Mucosa of descending colon (tissue), 3 donors: Measurements from ENCODE around the gene ETNPPL. TPM values are rescaled to one million over a fixed set of nuclear protein-coding genes. Genes with fewer than 3 reads are reported as not detected.

ENCODE experiments used
- ATAC-seq: fragments of 200-7000 bp; cut with Tn5 transposase; one replicate; pipeline ENCODE4 v1.9.1; 2020; ENCODE audit warnings: mild to moderate bottlenecking, moderate library complexity
- DNase-seq, 3 donors: peaks; one replicate each; pipeline ENCODE4 v3.0.0-alpha.2; 2020
- H3K36me3 ChIP-seq: fragments of 200-600 bp; one replicate; pipeline ENCODE4 v1.8.0; 2021; ENCODE audit warnings: low read depth, mild to moderate bottlenecking
- H3K4me1 ChIP-seq: fragments of 200-600 bp; one replicate; pipeline ENCODE4 v1.8.0; 2021; ENCODE audit warnings: low read depth, mild to moderate bottlenecking
- H3K4me3 ChIP-seq: fragments of 200-600 bp; one replicate; pipeline ENCODE4 v1.8.0; 2021; ENCODE audit warnings: mild to moderate bottlenecking
- H3K9me3 ChIP-seq: fragments of 200-600 bp; one replicate; pipeline ENCODE4 v1.8.0; 2021; ENCODE audit warnings: mild to moderate bottlenecking
- intact Hi-C, 2 donors: fragments of 100-400 bp; cut with DNase I in 1 of 2; cut with micrococcal nuclease in 1 of 2; formaldehyde crosslinking; loops; one replicate each; pipeline versions ENCODE4 v1.11.0 to v1.11.1; 2022; cut with DNase I, micrococcal nuclease
- total RNA-seq, 3 donors: library from RNA; stranded (reverse); fragmentation: NEBNext Ultra II Directional in 2 of 3; extraction: Animal tissue kit (Norgen Biotek cat#: 25700) in 2 of 3; gene quantifications; one replicate each; pipeline versions ENCODE4 v1.2.1 to v1.2.4, GENCODE V29; 2021 to 2023
- TF ChIP-seq, protein P1 (sequence below): fragments of 200-600 bp; IDR thresholded peaks from one replicate; pipeline ENCODE4 v1.8.0; 2022; ENCODE audit warnings: antibody characterized with exemption, mild to moderate bottlenecking
- donor health status: DM: no; HTN: no; CAD: no; lungs with moderate emphysema.
- donor health status: DM: no; HTN: no; CAD: no.
- donor health status: DM: no; HTN: yes; CAD: no.

ETNPPL gene
- total RNA-seq, 3 donors from 2014 or later = not detected

DNA sequence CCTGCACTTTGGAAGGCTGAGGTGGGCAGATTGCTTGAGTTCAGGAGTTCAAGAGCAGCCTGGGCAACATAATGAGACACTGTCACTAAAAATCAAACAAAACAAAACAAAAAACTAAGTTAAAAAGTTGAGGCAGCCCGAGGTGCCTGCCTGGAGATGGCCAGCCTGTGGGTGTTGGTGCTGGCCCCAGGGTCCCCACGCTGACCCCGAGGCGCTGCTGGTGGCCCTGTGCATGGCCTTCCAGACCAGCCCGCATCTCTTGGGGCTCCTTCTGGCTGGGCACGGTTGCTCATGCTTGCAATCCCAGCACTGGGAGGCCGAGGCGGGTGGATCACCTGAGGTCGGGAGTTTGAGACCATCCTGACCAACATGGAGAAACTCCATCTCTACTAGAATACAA, 4.4 kb downstream of the ETNPPL start:
- intact Hi-C loops = no loop called here
- TF ChIP-seq, protein P1, sequence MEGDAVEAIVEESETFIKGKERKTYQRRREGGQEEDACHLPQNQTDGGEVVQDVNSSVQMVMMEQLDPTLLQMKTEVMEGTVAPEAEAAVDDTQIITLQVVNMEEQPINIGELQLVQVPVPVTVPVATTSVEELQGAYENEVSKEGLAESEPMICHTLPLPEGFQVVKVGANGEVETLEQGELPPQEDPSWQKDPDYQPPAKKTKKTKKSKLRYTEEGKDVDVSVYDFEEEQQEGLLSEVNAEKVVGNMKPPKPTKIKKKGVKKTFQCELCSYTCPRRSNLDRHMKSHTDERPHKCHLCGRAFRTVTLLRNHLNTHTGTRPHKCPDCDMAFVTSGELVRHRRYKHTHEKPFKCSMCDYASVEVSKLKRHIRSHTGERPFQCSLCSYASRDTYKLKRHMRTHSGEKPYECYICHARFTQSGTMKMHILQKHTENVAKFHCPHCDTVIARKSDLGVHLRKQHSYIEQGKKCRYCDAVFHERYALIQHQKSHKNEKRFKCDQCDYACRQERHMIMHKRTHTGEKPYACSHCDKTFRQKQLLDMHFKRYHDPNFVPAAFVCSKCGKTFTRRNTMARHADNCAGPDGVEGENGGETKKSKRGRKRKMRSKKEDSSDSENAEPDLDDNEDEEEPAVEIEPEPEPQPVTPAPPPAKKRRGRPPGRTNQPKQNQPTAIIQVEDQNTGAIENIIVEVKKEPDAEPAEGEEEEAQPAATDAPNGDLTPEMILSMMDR = no peak
- Histone ChIP-seq H3K4me1 (peaks cover 9% of the 10 kb centered on the region), H3K4me3 (no peak overlapping the region), H3K9me3 (no peaks in the 10 kb centered on the region), H3K36me3 (no peaks in the 10 kb centered on the region)
- DNase-seq (no peak), ATAC-seq (no peak)

DNA sequence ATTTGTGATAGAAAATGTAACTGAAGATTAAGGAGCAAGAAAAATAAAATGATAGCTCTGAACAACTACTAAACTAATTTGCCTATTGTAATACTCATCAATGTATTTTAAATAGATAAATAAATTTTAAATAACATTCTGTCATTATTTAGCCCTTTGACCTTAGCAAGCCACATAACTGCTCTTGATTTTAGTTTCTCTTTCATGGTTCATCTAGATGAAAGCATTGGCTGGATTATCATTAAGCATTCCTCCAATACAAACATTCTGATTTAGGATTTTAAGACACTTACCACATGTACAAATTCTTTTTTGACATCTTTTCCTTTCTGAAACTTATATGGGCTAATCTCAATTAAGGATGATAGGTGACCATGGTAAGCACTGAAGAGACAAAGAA, 8.5 kb downstream of the ETNPPL start:
- no peak for DNase-seq
- intact Hi-C loops = no loop called here

DNA sequence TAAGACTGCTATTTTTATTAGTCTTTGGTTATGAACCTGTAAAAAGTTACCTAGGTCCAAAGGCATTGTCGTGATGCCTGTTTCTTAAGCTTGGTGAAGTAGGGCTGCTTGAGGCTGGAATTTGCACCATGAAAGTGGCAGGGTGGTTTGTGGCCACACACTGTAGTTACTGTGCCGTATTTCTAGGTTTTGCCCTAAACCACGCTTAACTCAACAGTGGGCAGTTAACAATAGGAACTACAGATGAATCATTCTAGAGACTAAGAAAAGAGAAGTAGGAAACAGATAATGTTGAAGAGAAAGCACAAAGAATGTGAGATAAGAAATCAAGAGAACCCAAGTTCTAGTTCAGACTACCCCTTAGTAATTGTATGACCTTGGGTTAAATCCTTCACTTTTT, 11.5 kb downstream of the ETNPPL start:
- intact Hi-C loops = no loop called here
- ATAC-seq = no peak

More for the DNA sequence above, 8.5 kb downstream of the ETNPPL start:
- TF ChIP-seq, protein P1 = no peak
- Histone ChIP-seq H3K9me3 (no peaks in the 10 kb centered on the region), H3K36me3 (no peaks in the 10 kb centered on the region), H3K4me3 (no peak overlapping the region), H3K4me1 (no peaks in the 10 kb centered on the region)
- no peak for ATAC-seq

DNA sequence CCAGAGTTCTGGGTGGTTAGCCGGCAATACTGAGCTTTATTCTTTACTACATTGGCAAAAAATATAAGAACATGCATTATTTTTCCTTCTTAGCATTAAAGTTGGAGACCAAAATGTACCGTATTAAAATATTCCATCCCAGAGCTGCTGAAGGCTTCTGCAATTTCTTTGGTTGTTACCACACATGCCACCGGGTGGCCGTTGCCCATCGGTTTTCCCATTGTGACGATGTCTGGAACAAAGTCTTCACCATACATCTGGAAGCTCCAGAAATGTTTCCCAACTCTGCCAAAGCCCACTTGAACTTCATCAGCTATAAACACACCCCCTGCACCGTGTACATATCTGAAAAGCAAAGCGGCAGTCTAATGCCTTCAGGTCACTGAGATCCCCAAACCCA, 13.7 kb downstream of the ETNPPL start:
- Histone ChIP-seq H3K36me3 (no peaks in the 10 kb centered on the region), H3K4me1 (no peaks in the 10 kb centered on the region), H3K4me3 (no peak overlapping the region), H3K9me3 (no peaks in the 10 kb centered on the region)
- ATAC-seq (no peak), DNase-seq (no peak)
- TF ChIP-seq, protein P1 = no peak
- intact Hi-C loops = no loop called here

More for the DNA sequence above, 11.5 kb downstream of the ETNPPL start:
- no peak overlapping the region for H3K4me3 ChIP-seq
- H3K36me3 ChIP-seq = no peaks in the 10 kb centered on the region
- H3K9me3 ChIP-seq = no peaks in the 10 kb centered on the region
- TF ChIP-seq, protein P1 = no peak
- DNase-seq = no peak
- H3K4me1 ChIP-seq = no peaks in the 10 kb centered on the region

DNA sequence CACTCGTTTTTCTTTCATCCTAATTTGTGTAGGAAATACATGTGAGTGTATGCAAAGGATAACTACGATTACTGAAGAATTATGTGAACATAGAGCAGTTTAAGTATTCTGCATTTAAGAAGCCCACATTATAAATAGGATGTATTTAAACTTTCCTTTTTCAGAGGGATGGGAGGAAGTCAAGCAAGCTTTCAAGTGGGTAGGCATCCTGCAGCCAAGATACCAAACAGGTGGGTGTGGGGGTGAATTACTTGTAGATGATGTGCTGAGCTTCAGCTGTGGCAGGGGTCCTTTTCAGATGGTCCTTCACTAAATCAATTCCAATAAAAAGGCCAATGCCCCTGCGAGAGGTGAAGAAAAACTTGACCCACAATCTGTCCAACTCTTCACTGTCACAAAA, 16.3 kb downstream of the ETNPPL start:
- Histone ChIP-seq H3K4me1 (no peaks in the 10 kb centered on the region), H3K36me3 (no peaks in the 10 kb centered on the region), H3K4me3 (no peak overlapping the region), H3K9me3 (no peaks in the 10 kb centered on the region)
- intact Hi-C loops = no loop called here
- no peak for DNase-seq
- TF ChIP-seq, protein P1 = no peak
- no peak for ATAC-seq

DNA sequence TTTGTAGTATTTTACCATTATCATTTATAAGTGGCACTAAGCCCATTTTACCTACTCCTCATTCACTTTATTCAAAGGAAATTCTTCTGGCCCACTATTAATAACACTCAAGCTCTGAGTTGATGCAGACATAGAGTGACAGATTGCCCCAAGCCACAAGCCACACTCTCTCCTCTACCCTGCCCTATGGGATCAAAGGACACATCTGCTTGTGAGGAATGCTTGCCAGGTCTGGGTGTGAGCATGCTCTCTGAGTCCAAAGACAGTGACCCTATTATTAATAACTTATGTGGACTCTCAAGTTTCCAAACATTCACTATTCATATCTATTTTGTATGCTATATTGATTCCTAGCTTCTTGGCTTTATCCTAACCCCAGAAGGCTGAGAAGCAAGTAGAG, 18.5 kb downstream of the ETNPPL start:
- H3K36me3 ChIP-seq = no peaks in the 10 kb centered on the region
- TF ChIP-seq, protein P1 = no peak
- ATAC-seq (no peak), DNase-seq (no peak)
- intact Hi-C loops = no loop called here
- H3K9me3 ChIP-seq = no peaks in the 10 kb centered on the region
- H3K4me3 ChIP-seq = no peak overlapping the region
- no peaks in the 10 kb centered on the region for H3K4me1 ChIP-seq
